ENCODE results near the gene UST.

The UST gene

GRCh38 chr6:148795563-148795962, 48.7 kb downstream of the UST start:
- in situ Hi-C loops (cut with MboI; ENCODE audit: low sequenced_read_pairs) = no loop called here

GRCh38 chr6:148799647-148800046, 52.8 kb downstream of the UST start:
- in situ Hi-C loops (cut with MboI; ENCODE audit: low sequenced_read_pairs) = no loop called here

GRCh38 chr6:148800536-148800935, 53.7 kb downstream of the UST start:
- in situ Hi-C loops (cut with MboI; ENCODE audit: low sequenced_read_pairs) = no loop called here

GRCh38 chr6:148803979-148804378, 57.1 kb downstream of the UST start:
- in situ Hi-C loops (cut with MboI; ENCODE audit: low sequenced_read_pairs) = no loop called here

- in situ Hi-C loops (cut with MboI; ENCODE audit: low sequenced_read_pairs) = no loop called here
Measured at GRCh38 chr6:148805777-148806176, 58.9 kb downstream of the UST start.

GRCh38 chr6:148807784-148808183, 61.0 kb downstream of the UST start:
- in situ Hi-C loops (cut with MboI; ENCODE audit: low sequenced_read_pairs) = no loop called here

- in situ Hi-C loops (cut with MboI; ENCODE audit: low sequenced_read_pairs) = no loop called here
Measured at GRCh38 chr6:148808786-148809304, 62.0 kb downstream of the UST start.

GRCh38 chr6:148811459-148811858, 64.6 kb downstream of the UST start:
- in situ Hi-C loops (cut with MboI; ENCODE audit: low sequenced_read_pairs) = no loop called here

GRCh38 chr6:148814082-148814790, 67.4 kb downstream of the UST start:
- in situ Hi-C loops (cut with MboI; ENCODE audit: low sequenced_read_pairs) = no loop called here

GRCh38 chr6:148814869-148815268, 68.0 kb downstream of the UST start:
- in situ Hi-C loops (cut with MboI; ENCODE audit: low sequenced_read_pairs) = no loop called here

GRCh38 chr6:148816117-148816516, 69.3 kb downstream of the UST start:
- in situ Hi-C loops (cut with MboI; ENCODE audit: low sequenced_read_pairs) = no loop called here

- in situ Hi-C loops (cut with MboI; ENCODE audit: low sequenced_read_pairs) = no loop called here
Measured at GRCh38 chr6:148817689-148818088, 70.9 kb downstream of the UST start.

- in situ Hi-C loops (cut with MboI; ENCODE audit: low sequenced_read_pairs) = no loop called here
Measured at GRCh38 chr6:148818939-148819575, 72.2 kb downstream of the UST start.

GRCh38 chr6:148819852-148820251, 73.0 kb downstream of the UST start:
- in situ Hi-C loops (cut with MboI; ENCODE audit: low sequenced_read_pairs) = no loop called here

- in situ Hi-C loops (cut with MboI; ENCODE audit: low sequenced_read_pairs) = no loop called here
Measured at GRCh38 chr6:148822819-148823218, 76.0 kb downstream of the UST start.

- in situ Hi-C loops (cut with MboI; ENCODE audit: low sequenced_read_pairs) = no loop called here
Measured at GRCh38 chr6:148824291-148824690, 77.5 kb downstream of the UST start.

GRCh38 chr6:148824960-148825359, 78.1 kb downstream of the UST start:
- in situ Hi-C loops (cut with MboI; ENCODE audit: low sequenced_read_pairs) = no loop called here

- in situ Hi-C loops (cut with MboI; ENCODE audit: low sequenced_read_pairs) = no loop called here
Measured at GRCh38 chr6:148825492-148825891, 78.7 kb downstream of the UST start.

GRCh38 chr6:148827416-148828045, 80.7 kb downstream of the UST start:
- in situ Hi-C loops (cut with MboI; ENCODE audit: low sequenced_read_pairs) = no loop called here

GRCh38 chr6:148828047-148828446, 81.2 kb downstream of the UST start:
- in situ Hi-C loops (cut with MboI; ENCODE audit: low sequenced_read_pairs) = no loop called here

GRCh38 chr6:148829415-148830101, 82.7 kb downstream of the UST start:
- in situ Hi-C loops (cut with MboI; ENCODE audit: low sequenced_read_pairs) = no loop called here
